Measurements from ENCODE around the gene ERC1.

Gene ERC1

DNA sequence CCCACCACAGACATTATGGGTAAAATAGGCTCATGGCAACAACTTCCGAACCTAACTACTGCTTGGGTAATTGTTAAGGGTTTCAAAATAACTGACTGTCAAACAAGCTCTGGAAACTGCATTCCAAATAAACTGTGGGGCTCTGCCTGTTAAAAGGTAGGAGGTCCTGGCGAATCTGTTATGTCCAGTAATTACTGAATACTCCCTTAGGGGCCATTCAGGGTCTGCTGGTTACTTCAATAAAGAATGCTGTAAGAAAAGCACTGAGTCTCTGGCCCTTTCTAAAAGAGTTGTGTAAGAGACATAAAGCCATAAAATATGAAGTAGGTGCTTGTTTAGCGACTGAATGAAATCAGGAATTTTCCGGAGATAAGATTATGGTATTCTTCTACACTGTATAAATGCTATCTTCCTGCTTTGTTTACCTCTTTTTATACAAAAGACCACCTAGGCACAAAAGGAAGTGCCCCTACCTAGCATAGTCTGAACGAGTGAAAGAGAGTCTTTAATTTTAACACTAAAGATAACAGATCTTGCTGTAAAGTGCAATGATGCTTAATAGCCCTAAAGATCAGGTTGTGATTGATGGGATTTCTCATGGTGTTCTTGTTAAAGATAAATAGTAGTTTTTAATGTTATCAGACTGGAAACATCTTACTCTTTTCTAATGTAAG is 475.6 kb downstream of the ERC1 start:
- no peaks in the 10 kb centered on the region for H3K4me1 ChIP-seq (ENCODE audit: control insufficient read depth, insufficient read depth, low read length)
- H3K27ac ChIP-seq (ENCODE audit: low read depth, low read length) = no peak overlapping the region
- H3K4me3 ChIP-seq (ENCODE audit: low read length) = no peak overlapping the region
- no peaks in the 10 kb centered on the region for H3K27me3 ChIP-seq (ENCODE audit: control insufficient read depth, insufficient read depth, low read length)
- H3K36me3 ChIP-seq (ENCODE audit: control insufficient read depth, insufficient read depth, low read length) = no peaks in the 10 kb centered on the region
- H3K9ac ChIP-seq (ENCODE audit: low read length) = no peak overlapping the region

DNA sequence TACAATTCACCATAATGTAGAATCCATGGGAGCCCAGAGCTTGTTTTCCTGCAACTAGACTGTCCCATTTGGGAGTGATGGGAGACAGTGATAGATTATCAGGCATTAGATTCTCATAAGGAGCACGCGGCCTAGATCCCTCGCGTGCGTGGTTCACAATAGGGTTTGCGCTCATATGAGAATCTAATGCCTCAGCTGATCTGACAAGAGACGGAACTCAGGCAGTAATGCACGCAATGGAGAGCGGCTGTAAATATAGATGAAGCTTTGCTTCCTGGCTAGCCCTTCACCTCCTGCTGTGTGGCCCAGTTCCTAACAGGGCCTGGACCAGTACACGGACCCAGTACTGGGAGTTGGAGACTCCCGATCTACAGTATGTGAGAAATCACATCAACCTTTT is 476.7 kb downstream of the ERC1 start:
- Histone ChIP-seq H3K9ac (ENCODE audit: low read length) (no peak overlapping the region), H3K27me3 (ENCODE audit: control insufficient read depth, insufficient read depth, low read length) (no peaks in the 10 kb centered on the region), H3K36me3 (ENCODE audit: control insufficient read depth, insufficient read depth, low read length) (no peaks in the 10 kb centered on the region), H3K27ac (ENCODE audit: low read depth, low read length) (no peak overlapping the region), H3K4me3 (ENCODE audit: low read length) (no peak overlapping the region), H3K4me1 (ENCODE audit: control insufficient read depth, insufficient read depth, low read length) (no peaks in the 10 kb centered on the region)

DNA sequence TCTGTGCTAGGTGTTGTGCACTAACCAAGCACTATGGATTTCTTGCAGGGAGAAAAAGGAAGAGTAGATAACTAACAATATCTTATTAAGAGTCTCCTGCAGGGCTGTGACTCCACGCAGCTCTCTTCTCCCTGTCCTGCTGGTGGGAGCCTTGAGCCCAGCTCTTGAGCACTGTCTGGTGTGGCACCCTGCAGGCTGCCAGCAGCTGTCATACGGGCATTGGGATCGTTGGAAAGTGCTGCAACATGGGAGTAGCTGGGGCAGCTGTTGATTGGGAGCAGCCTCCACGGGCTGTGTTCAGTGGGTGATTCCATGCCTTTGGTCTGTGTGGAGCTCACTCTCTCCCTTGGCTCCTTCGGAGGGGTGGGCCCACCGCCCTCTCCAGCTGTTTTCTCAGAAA is 478.0 kb downstream of the ERC1 start:
- H3K4me1 ChIP-seq (ENCODE audit: control insufficient read depth, insufficient read depth, low read length) = peaks cover 6% of the 10 kb centered on the region
- no peaks in the 10 kb centered on the region for H3K36me3 ChIP-seq (ENCODE audit: control insufficient read depth, insufficient read depth, low read length)

DNA sequence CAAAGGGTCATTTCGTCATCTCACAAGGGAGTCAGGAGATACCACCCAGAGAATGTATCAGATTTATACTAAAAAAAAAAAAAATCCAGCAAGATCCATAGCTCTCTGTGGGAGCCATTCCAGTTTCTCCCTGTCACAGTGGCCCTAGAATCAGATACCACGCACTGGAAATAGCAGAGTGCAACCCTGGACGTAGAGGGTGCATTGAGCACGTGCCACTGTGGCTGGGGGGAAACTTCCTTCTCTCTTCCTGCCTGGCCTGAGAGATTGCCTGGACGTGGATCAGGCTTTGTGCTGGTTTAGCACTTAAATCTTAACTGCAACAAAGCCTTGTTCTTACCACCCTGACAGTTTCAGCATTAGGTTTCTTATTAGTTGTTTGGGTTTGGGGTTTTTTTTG is 479.0 kb downstream of the ERC1 start:
- Histone ChIP-seq H3K36me3 (ENCODE audit: control insufficient read depth, insufficient read depth, low read length) (no peaks in the 10 kb centered on the region), H3K4me3 (ENCODE audit: low read length) (no peak overlapping the region), H3K27me3 (ENCODE audit: control insufficient read depth, insufficient read depth, low read length) (no peaks in the 10 kb centered on the region), H3K4me1 (ENCODE audit: control insufficient read depth, insufficient read depth, low read length) (peaks cover 9% of the 10 kb centered on the region), H3K27ac (ENCODE audit: low read depth, low read length) (no peak overlapping the region), H3K9ac (ENCODE audit: low read length) (no peak overlapping the region)

More for the DNA sequence above, 478.0 kb downstream of the ERC1 start:
- H3K9ac ChIP-seq (ENCODE audit: low read length) = no peak overlapping the region
- no peak overlapping the region for H3K27ac ChIP-seq (ENCODE audit: low read depth, low read length)
- no peaks in the 10 kb centered on the region for H3K27me3 ChIP-seq (ENCODE audit: control insufficient read depth, insufficient read depth, low read length)
- H3K4me3 ChIP-seq (ENCODE audit: low read length) = no peak overlapping the region

DNA sequence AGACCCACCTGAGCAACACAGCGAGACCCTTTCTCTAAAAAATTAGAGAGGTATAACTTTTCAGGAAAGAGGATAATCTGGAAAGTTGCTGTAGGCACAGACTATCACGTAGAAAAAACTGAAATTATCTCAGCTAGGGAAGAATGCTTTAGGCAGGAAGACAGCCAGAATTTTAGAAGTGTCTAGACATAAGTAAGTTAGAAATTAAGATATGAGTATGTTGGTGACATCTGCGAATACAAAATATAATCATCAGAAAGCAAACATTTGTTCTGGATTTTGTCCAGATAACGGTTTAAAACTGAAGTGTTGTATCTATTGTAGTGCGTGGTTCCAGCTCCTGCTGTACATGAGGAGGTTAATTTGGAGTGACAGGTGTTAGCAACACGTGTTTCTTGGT is 480.2 kb downstream of the ERC1 start:
- Histone ChIP-seq H3K27me3 (ENCODE audit: control insufficient read depth, insufficient read depth, low read length) (no peaks in the 10 kb centered on the region), H3K27ac (ENCODE audit: low read depth, low read length) (no peak overlapping the region), H3K4me3 (ENCODE audit: low read length) (no peak overlapping the region)

GRCh38 chr12:1473418-1473817 is 482.4 kb downstream of the ERC1 start:
- no peak overlapping the region for H3K9ac ChIP-seq (ENCODE audit: low read length)
- H3K36me3 ChIP-seq (ENCODE audit: control insufficient read depth, insufficient read depth, low read length) = no peaks in the 10 kb centered on the region
- peaks cover 9% of the 10 kb centered on the region for H3K4me1 ChIP-seq (ENCODE audit: control insufficient read depth, insufficient read depth, low read length)
- H3K4me3 ChIP-seq (ENCODE audit: low read length) = no peak overlapping the region
- H3K27ac ChIP-seq (ENCODE audit: low read depth, low read length) = no peak overlapping the region
- H3K27me3 ChIP-seq (ENCODE audit: control insufficient read depth, insufficient read depth, low read length) = no peaks in the 10 kb centered on the region

More for the DNA sequence above, 480.2 kb downstream of the ERC1 start:
- Histone ChIP-seq H3K9ac (ENCODE audit: low read length) (no peak overlapping the region), H3K4me1 (ENCODE audit: control insufficient read depth, insufficient read depth, low read length) (peaks cover 9% of the 10 kb centered on the region), H3K36me3 (ENCODE audit: control insufficient read depth, insufficient read depth, low read length) (no peaks in the 10 kb centered on the region)

- Histone ChIP-seq H3K27me3 (ENCODE audit: control insufficient read depth, insufficient read depth, low read length) (no peaks in the 10 kb centered on the region), H3K4me1 (ENCODE audit: control insufficient read depth, insufficient read depth, low read length) (peaks cover 9% of the 10 kb centered on the region), H3K36me3 (ENCODE audit: control insufficient read depth, insufficient read depth, low read length) (no peaks in the 10 kb centered on the region), H3K9ac (ENCODE audit: low read length) (no peak overlapping the region), H3K27ac (ENCODE audit: low read depth, low read length) (no peak overlapping the region), H3K4me3 (ENCODE audit: low read length) (no peak overlapping the region)
These were observed 483.1 kb downstream of the ERC1 start for GRCh38 chr12:1474041-1474573.

DNA sequence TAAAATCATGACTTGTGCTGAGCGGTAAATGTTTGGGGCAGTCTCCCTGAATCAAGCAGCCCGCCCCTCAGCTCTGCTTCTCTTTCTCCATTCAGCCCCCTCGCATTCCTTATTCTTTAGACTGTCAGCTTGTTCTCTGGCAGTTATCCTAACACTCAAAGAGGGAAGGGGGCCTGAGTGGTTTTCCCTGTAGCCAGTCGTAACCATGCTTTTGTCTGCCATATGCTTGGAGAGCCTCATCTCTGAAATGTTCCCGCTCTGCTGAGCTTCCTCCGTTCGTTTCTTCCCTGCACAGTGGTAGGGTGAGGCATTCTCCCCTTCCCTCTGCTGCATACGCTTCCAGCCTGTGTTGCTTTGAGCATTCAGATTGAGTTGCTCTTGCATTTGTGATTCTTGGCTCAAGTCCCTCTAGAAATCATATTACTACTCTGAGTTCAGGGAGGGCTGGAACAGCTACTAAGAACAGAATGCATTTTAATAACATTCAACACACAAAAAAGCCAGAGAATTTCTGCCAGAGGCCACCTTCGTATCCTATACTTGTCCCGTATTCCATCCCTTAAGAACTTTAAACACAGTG is 483.6 kb downstream of the ERC1 start:
- Histone ChIP-seq H3K36me3 (ENCODE audit: control insufficient read depth, insufficient read depth, low read length) (no peaks in the 10 kb centered on the region), H3K27ac (ENCODE audit: low read depth, low read length) (no peak overlapping the region), H3K4me3 (ENCODE audit: low read length) (no peak overlapping the region), H3K9ac (ENCODE audit: low read length) (no peak overlapping the region), H3K27me3 (ENCODE audit: control insufficient read depth, insufficient read depth, low read length) (no peaks in the 10 kb centered on the region), H3K4me1 (ENCODE audit: control insufficient read depth, insufficient read depth, low read length) (peaks cover 9% of the 10 kb centered on the region)

GRCh38 chr12:1479645-1480044 is 488.6 kb downstream of the ERC1 start:
- H3K27me3 ChIP-seq (ENCODE audit: control insufficient read depth, insufficient read depth, low read length) = no peaks in the 10 kb centered on the region
- no peak overlapping the region for H3K9ac ChIP-seq (ENCODE audit: low read length)
- H3K36me3 ChIP-seq (ENCODE audit: control insufficient read depth, insufficient read depth, low read length) = no peaks in the 10 kb centered on the region
- H3K27ac ChIP-seq (ENCODE audit: low read depth, low read length) = no peak overlapping the region
- no peak overlapping the region for H3K4me3 ChIP-seq (ENCODE audit: low read length)
- H3K4me1 ChIP-seq (ENCODE audit: control insufficient read depth, insufficient read depth, low read length) = no peaks in the 10 kb centered on the region

DNA sequence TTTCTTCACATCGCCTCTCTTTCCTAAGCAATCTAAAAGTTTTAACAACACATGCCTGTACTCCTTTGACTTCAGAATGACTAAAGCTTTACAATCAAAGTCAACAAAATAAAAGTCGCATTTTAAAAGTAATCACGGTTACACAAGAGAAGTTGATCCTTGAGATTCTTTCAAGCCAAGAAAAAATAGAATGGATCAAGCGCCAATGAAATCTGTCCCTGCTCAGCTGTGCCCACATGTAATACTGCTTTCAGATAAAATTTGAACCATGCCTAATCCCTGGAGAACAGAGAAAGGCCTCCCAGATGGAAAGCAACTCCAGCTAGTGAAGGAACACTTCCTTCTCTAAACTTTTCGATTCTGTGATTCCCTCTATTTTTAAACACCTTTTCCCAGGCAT is 490.3 kb downstream of the ERC1 start:
- Histone ChIP-seq H3K27ac (ENCODE audit: low read depth, low read length) (no peak overlapping the region), H3K27me3 (ENCODE audit: control insufficient read depth, insufficient read depth, low read length) (no peaks in the 10 kb centered on the region), H3K4me1 (ENCODE audit: control insufficient read depth, insufficient read depth, low read length) (no peaks in the 10 kb centered on the region), H3K4me3 (ENCODE audit: low read length) (no peak overlapping the region), H3K36me3 (ENCODE audit: control insufficient read depth, insufficient read depth, low read length) (no peaks in the 10 kb centered on the region), H3K9ac (ENCODE audit: low read length) (no peak overlapping the region)

GRCh38 chr12:1481906-1482305 is 490.9 kb downstream of the ERC1 start:
- Histone ChIP-seq H3K27me3 (ENCODE audit: control insufficient read depth, insufficient read depth, low read length) (no peaks in the 10 kb centered on the region), H3K4me3 (ENCODE audit: low read length) (no peak overlapping the region), H3K36me3 (ENCODE audit: control insufficient read depth, insufficient read depth, low read length) (no peaks in the 10 kb centered on the region), H3K9ac (ENCODE audit: low read length) (no peak overlapping the region), H3K4me1 (ENCODE audit: control insufficient read depth, insufficient read depth, low read length) (no peaks in the 10 kb centered on the region), H3K27ac (ENCODE audit: low read depth, low read length) (no peak overlapping the region)

GRCh38 chr12:1488908-1489381 is 497.9 kb downstream of the ERC1 start:
- H3K4me3 ChIP-seq (ENCODE audit: low read length) = no peak overlapping the region
- peaks cover 12% of the 10 kb centered on the region for H3K36me3 ChIP-seq (ENCODE audit: control insufficient read depth, insufficient read depth, low read length)
- H3K27ac ChIP-seq (ENCODE audit: low read depth, low read length) = no peak overlapping the region
- no peak overlapping the region for H3K9ac ChIP-seq (ENCODE audit: low read length)
- H3K27me3 ChIP-seq (ENCODE audit: control insufficient read depth, insufficient read depth, low read length) = no peaks in the 10 kb centered on the region
- no peaks in the 10 kb centered on the region for H3K4me1 ChIP-seq (ENCODE audit: control insufficient read depth, insufficient read depth, low read length)
